Measurements from ENCODE around the gene CAPNS2.

- TF ChIP-seq CREB3 (tag; conservative IDR thresholded peaks at IDR 0.05; ENCODE audit: low read depth) (no peak), POLR2A (conservative IDR thresholded peaks at IDR 0.05) (no peak), RFX5 (IDR thresholded peaks at IDR 0.05; ENCODE audit: low read depth, low read length) (no peak)
Measured at GRCh38 chr16:55569025-55569424, 2.5 kb downstream of the CAPNS2 start.

Measured in K562 (cell line).